ENCODE results near the gene ARSI. TPM values are rescaled to one million over a fixed set of nuclear protein-coding genes. Genes with fewer than 3 reads are reported as not detected.

ARSI gene
- polyA plus RNA-seq, 1 of the 3 experiments (the other 2 are of a cell fraction), result 0.20 TPM

DNA sequence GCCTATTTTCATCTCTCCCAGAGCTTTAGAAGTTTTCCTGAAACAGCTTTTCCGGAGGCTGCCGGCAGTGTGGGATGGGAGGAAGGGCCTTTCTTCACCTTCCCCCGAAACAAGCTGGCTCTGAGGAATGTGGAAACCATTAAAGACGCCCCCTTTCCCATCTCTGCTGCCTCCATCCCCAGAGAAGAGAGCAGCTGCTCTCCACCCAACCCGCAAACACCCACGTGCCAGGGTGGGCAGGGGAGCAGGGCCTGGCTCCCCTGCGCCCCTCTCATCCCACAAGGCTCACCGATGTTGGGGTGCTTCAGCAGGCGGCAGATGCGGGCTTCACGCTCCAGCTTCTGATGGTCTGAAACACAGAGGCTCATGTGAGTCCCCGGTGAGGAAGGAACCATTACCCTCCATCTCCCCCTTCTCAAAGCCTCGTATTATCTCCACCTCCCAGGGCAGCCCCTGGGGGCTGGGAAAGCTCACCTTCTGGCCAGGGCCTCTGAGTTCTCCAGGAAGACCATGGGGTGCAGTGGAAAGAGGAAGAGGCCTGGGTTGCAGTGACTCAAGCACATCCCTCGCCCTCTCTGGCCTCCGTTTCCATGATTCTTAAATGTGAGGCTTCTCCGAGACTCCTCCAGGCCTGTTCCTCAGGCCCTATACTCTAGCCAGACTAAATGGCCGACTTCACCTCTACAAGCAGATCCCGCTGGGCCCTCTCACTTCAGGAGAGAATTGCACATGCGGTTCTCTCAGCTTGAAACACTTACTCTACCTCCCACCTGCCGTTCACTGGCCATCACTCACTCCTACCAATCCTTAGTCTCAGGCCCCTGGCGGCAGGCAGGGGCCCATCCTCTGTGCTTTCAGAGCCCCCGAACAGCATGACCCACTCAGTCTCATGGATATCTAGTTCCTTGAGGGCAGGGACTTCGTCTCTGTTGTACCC lies 37.8 kb downstream of the ARSI start:
- ChIA-PET CTCF (interaction anchor here (0.5 to 4.0 kb wide), 4 partner anchors 9 to 191 kb away, joined by 3 to 15 read pairs (median 5); no protein-coding TSS in a partner anchor), POLR2A (no interaction called here)
- no peak for DNase-seq
- Histone ChIP-seq H2AFZ (ENCODE audit: low read depth) (no peak overlapping the region), H3K4me1 (ENCODE audit: control insufficient read depth in 1 of 2, insufficient read depth in 2 of 2, low read depth in 1 of 2, low read length in 1 of 2) (peaks cover 19 to 32% of the 10 kb centered on the region in 2 experiments; a peak in 3 of 4 replicates), H3K9me3 (no peaks in the 10 kb centered on the region), H3K9ac (no peak overlapping the region; the same call in 1 of the 2 replicates), H3K36me3 (replicated peaks in 1 of 2; ENCODE audit: control insufficient read depth in 1 of 2, insufficient read depth in 2 of 2, low read length in 1 of 2) (no peaks in the 10 kb centered on the region), H3K27me3 (ENCODE audit: insufficient read depth) (no peaks in the 10 kb centered on the region), H3K79me2 (ENCODE audit: insufficient read depth) (no peaks in the 10 kb centered on the region), H3K4me2 (peak overlapping the region; percentile 81; the same call in 1 of the 2 replicates), H4K20me1 (ENCODE audit: insufficient read depth) (no peaks in the 10 kb centered on the region), H3K27ac (ENCODE audit: low read depth in 2 of 2, low read length in 1 of 2) (peak overlapping the region in 1 of 2 experiments; percentile 67; a peak in 1 of 4 replicates), H3F3A (replicated peaks; ENCODE audit: insufficient read depth) (no peaks in the 10 kb centered on the region), H3K9me2 (no peaks in the 10 kb centered on the region), H3K4me3 (ENCODE audit: low read depth in 2 of 2, low read length in 1 of 2) (no peak overlapping the region)
- 92% methylated on average over 23 of the region's 23 CpGs for WGBS (ENCODE audit: low lambda C conversion rate)
- TF ChIP-seq POLR2AphosphoS5 (IDR thresholded peaks at IDR 0.05; ENCODE audit: low read depth, low read length) (no peak), JUND (IDR thresholded peaks at IDR 0.05) (no peak), USF2 (IDR thresholded peaks at IDR 0.05; ENCODE audit: borderline replicate concordance, low read depth, low read length) (no peak), FOXJ3 (CRISPR knock-in tag; IDR thresholded peaks at IDR 0.05) (no peak), PBX3 (IDR thresholded peaks at IDR 0.05) (no peak), FOSL2 (IDR thresholded peaks at IDR 0.05; ENCODE audit: borderline replicate concordance, low read depth) (no peak), RAD21 (IDR thresholded peaks at IDR 0.05; ENCODE audit: low read length) (no peak), GATA2 (CRISPR knock-in tag; IDR thresholded peaks at IDR 0.05) (no peak), CTCF (IDR thresholded peaks at IDR 0.05) (no peak), SMC3 (IDR thresholded peaks at IDR 0.05; ENCODE audit: low read depth, low read length) (no peak), TCF12 (IDR thresholded peaks at IDR 0.05) (no peak), GABPA (IDR thresholded peaks at IDR 0.05; ENCODE audit: low read depth) (no peak), RXRA (IDR thresholded peaks at IDR 0.05; ENCODE audit: borderline replicate concordance, low read depth) (no peak), ELF1 (IDR thresholded peaks at IDR 0.05) (no peak), FOXM1 (IDR thresholded peaks at IDR 0.05; ENCODE audit: low read depth) (no peak), RFX5 (IDR thresholded peaks at IDR 0.05; ENCODE audit: low read length) (no peak), MEF2A (IDR thresholded peaks at IDR 0.05; ENCODE audit: borderline replicate concordance, low read depth) (no peak), YY1 (IDR thresholded peaks at IDR 0.05; ENCODE audit: low read depth) (no peak)
- TF ChIP-seq, protein P1, sequence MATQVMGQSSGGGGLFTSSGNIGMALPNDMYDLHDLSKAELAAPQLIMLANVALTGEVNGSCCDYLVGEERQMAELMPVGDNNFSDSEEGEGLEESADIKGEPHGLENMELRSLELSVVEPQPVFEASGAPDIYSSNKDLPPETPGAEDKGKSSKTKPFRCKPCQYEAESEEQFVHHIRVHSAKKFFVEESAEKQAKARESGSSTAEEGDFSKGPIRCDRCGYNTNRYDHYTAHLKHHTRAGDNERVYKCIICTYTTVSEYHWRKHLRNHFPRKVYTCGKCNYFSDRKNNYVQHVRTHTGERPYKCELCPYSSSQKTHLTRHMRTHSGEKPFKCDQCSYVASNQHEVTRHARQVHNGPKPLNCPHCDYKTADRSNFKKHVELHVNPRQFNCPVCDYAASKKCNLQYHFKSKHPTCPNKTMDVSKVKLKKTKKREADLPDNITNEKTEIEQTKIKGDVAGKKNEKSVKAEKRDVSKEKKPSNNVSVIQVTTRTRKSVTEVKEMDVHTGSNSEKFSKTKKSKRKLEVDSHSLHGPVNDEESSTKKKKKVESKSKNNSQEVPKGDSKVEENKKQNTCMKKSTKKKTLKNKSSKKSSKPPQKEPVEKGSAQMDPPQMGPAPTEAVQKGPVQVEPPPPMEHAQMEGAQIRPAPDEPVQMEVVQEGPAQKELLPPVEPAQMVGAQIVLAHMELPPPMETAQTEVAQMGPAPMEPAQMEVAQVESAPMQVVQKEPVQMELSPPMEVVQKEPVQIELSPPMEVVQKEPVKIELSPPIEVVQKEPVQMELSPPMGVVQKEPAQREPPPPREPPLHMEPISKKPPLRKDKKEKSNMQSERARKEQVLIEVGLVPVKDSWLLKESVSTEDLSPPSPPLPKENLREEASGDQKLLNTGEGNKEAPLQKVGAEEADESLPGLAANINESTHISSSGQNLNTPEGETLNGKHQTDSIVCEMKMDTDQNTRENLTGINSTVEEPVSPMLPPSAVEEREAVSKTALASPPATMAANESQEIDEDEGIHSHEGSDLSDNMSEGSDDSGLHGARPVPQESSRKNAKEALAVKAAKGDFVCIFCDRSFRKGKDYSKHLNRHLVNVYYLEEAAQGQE (IDR thresholded peaks at IDR 0.05; ENCODE audit: low read depth, low read length), result no peak
